ENCODE data around the gene GABRA1.

Gene GABRA1

GRCh38 chr5:161847941-161848391, at the start of gene GABRA1:
TSS of gene GABRA1 (plus strand) at chr5:161848120. CDS start at chr5:161850811, 2,691 bp downstream.
- DNase-seq (ENCODE audit: low read depth in 2 of 2), result no peak

- no peak for DNase-seq (ENCODE audit: low read depth in 2 of 2)
Measured at GRCh38 chr5:161799316-161799715, 48.6 kb upstream of the GABRA1 start.

DNA sequence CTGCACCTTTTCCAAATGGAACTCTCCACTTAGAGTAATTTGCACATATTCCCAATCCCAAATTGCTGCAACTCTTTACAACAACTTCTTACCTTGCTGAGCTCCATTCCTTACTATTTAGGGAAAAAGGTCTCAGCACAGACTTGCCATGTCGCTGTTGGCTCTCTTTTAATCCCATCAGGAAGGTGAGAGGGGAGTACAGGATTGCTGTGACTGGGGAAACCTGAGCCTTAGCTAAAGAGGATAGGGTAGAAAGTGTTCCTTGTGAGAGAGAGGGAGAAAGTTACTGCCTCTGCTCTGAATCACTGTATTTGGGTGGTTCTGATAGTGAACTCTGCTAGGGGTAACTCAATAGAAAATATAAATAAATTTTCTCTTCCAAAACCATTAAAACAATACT, 43.7 kb upstream of the GABRA1 start:
- no peak for DNase-seq (ENCODE audit: low read depth in 2 of 2)

- no peak for DNase-seq (ENCODE audit: low read depth in 2 of 2)
Measured at GRCh38 chr5:161846746-161847145, 1.2 kb upstream of the GABRA1 start.

- DNase-seq (ENCODE audit: low read depth in 2 of 2), result no peak
Measured at GRCh38 chr5:161847447-161847846, 473 bp upstream of the GABRA1 start.

DNA sequence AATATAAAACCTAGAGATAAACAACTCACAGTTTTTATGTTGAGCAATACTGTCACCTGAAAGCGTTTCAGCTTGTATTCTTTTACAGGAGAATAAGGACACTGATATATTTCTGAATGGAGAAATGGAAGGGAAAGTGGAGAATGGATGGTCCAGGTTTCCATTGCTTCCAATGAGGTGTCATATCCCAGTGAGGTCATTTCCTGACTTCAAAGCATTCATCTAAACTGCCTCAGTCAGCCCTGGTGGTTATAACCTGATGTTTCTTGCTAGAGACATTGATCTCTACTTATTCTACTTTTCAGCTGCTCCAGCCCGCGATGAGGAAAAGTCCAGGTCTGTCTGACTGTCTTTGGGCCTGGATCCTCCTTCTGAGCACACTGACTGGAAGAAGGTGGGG, 2.6 kb downstream of the GABRA1 start:
- no peak for DNase-seq (ENCODE audit: low read depth in 2 of 2)

DNA sequence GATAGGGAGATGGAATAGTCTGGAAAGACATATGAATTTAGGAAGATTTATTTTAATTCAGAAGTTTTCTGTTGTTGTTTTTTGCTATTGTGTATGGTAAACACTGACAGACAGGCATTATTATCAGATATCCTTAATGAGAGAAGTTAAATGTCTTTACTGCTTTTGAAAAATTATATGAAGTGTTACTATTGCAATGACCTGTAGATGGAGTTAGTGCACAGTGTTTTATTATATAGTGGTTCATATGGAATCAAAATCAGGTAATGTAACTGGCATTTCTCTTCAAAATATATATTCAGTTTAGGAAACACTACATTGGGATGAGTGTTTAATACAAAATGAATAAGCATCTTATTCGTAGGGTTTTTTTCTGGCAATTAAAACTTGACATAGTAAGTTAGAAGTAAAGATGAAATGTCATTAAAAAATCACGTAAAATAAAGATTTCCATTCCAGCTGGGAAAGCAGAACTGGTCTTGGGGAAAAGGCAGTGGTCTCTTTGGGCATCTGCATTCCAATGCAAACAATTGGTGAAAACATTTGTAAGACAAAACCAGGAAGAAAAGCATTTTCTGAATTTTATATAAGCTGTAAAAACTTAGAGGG, 3.9 kb downstream of the GABRA1 start:
- DNase-seq (ENCODE audit: low read depth in 2 of 2), result no peak

GRCh38 chr5:161857358-161857757, 9.4 kb downstream of the GABRA1 start:
- DNase-seq (ENCODE audit: low read depth in 2 of 2), result no peak

- DNase-seq (ENCODE audit: low read depth in 2 of 2), result no peak
Measured at GRCh38 chr5:161863259-161863658, 15.3 kb downstream of the GABRA1 start.

- no peak for DNase-seq (ENCODE audit: low read depth in 2 of 2)
Measured at GRCh38 chr5:161863811-161864210, 15.9 kb downstream of the GABRA1 start.

DNA sequence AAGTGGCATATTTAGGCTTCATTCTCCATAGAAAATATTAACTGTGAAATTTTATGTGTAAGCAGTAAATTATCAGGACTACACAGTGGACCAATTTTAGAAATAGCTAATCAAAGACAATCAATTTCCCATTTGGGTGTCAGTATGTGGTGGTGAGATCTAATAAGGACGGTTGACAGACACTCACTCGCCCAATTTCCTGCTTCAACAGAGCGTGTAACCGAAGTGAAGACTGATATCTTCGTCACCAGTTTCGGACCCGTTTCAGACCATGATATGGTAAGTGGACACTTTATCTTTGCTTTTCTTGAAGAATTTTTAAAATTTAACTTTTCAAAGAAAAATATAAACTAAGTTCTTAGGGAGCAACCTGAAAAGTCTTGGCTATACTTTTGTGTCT, 17.6 kb downstream of the GABRA1 start:
- DNase-seq (ENCODE audit: low read depth in 2 of 2), result no peak

DNA sequence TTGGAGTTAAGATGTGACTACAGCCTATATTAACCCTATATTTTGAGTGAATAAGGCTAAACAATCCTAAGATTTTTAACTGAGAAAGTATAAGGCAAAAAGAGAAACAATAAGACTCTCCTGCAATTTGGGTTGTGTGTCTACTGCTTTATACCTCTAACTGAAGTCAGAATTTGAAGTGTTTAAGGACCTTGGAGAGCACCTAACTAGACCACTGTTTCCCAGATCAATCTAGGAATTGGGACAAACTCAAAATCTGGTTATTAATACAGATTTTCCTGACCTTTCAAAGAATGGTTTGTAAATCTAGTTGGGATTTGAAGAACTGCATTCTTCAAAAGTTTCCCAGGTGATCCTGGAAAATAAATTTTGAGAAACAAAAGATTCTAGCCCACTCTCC, 42.1 kb downstream of the GABRA1 start:
- DNase-seq (ENCODE audit: low read depth in 2 of 2), result no peak

GRCh38 chr5:161895514-161895913, 47.6 kb downstream of the GABRA1 start:
- no peak for DNase-seq (ENCODE audit: low read depth in 2 of 2)

GRCh38 chr5:161897033-161897432, 49.1 kb downstream of the GABRA1 start:
- DNase-seq (ENCODE audit: low read depth in 2 of 2), result no peak

DNA sequence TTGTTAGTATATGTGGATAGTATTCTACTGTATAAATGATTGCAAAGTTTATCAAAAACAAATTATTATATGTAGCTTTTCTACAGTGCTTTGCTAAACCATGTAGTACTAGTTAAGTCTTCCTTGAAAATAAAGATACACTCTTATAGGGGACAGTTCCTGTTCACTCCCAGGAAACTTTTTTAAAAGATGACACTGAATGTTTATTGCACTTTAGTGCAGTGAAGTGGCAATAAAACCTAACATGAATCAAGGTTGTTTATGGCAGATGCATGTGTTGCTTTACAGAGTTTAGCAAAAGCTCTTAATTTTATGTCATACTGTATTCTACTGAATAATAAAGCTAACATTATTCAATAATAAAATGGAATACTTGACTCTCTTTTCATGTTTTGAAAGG, 51.7 kb downstream of the GABRA1 start:
- no peak for DNase-seq (ENCODE audit: low read depth in 2 of 2)

GRCh38 chr5:161900981-161901380, 53.1 kb downstream of the GABRA1 start:
- DNase-seq (ENCODE audit: low read depth in 2 of 2), result no peak

DNA sequence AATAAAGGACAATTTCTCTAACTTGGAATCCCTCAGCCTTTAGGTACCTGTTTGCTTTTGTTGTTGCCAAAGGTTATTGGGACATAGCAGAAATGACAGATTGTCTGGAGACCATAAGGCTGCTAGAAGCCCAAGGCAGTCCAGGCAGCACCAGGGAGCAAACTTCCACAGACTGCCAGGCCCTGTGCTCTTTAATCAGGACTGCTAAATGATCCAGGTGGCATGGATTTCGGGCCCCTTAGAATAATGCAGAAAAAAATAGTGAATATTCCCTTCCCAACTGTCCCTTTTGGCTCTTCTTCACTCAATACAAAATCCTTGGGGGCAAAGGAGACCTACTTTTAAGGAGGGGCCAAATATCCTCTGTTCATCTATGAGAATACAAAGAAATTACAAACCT, 73.9 kb downstream of the GABRA1 start:
- DNase-seq (ENCODE audit: low read depth in 2 of 2), result no peak

DNA sequence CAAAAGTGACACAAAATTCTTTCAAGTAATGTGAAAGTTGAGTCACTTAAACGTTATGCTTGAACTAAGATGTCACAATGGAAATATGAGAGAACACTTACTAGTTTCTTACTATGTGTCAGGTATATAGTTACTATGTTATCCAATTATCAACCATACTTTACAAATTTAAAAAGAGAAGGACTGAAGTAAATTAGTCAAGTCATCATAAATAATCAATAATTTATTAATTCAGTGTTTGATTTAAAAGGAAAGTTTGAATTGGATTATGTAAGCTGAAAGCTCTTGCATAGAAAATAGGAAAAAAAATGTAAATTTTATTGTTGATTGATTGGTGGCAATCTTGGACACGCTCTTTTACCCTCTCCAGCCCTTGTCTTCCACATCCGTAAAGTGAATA, 76.3 kb downstream of the GABRA1 start:
- no peak for DNase-seq (ENCODE audit: low read depth in 2 of 2)

- DNase-seq (ENCODE audit: low read depth in 2 of 2), result no peak
Measured at GRCh38 chr5:161925960-161926359, 78.0 kb downstream of the GABRA1 start.

DNA sequence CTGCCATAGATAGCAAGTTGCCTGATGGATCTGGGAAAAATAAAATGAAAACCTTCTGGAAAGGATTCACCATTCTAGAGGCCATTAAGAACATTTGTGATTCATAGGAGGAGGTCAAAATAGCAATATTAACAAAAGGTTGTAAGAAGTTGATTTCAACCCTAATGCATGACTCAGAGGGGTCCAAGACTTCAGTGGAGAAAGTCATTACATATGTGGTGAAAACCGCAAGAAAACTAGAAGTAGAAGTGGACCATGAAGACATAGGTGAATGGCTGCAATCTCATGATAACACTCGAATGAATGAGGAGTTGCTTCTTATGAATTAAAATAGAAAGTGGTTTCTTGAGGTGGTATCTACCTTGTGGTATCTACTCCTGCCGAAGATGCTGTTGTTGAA, 86.6 kb downstream of the GABRA1 start:
- DNase-seq (ENCODE audit: low read depth in 2 of 2), result no peak

- DNase-seq (ENCODE audit: low read depth in 2 of 2), result no peak
Measured at GRCh38 chr5:161944974-161945373, 97.1 kb downstream of the GABRA1 start.

DNA sequence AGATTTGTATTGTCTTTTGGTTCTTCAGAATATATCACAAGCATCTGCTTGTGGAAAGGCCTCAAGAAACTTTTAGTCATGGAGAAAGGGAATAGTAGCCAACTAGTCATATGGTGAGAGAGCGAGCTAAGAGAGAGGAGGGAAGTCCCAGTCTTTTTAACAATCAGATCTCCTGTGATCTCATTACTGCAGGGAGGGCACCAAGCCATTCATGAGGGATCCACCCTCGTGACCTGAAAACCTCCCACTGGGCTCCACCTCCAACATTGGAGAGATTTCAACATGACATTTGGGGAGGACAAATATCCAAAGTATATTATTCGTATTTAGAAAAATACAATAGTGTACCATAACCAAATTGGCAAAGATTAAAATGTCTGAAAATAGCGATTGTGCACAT, 99.0 kb downstream of the GABRA1 start:
- no peak for DNase-seq (ENCODE audit: low read depth in 2 of 2)
